Glomerular endothelial cell (primary cell): Measurements from ENCODE around the gene SRF. TPM values are rescaled to one million over a fixed set of nuclear protein-coding genes. Genes with fewer than 3 reads are reported as not detected.

Source experiments
- DNase-seq: peaks from one replicate; pipeline ENCODE4 v3.0.0-alpha.2; 2011; ENCODE audit warnings: low read depth, low spot score; ENCODE audit errors: extremely low read depth
- total RNA-seq: library from RNA; depleted of rRNA; stranded (reverse); fragments of >200 nt; gene quantifications from 2 replicates; pipeline ENCODE4 v1.2.3, GENCODE V29; 2015

SRF gene
- total RNA-seq, 1 donor from 2014 or later = 31.4 TPM

DNA sequence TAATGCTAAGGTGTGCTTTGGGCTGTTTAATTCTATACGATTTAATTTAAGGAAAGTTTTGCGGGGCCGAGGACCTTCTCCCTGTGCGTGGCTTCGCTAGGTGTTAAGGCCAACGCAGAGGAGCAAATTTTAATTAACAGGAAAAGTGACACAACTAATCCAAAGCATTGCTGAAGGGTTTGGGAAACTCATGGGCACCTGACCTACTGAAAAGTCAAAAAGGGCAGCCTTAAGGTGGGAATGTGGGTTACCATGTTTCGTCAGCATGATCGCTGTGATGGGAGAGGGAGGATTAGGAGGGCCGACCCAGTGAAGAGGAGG is 10.5 kb downstream of the SRF start:
- DNase-seq = no peak

DNA sequence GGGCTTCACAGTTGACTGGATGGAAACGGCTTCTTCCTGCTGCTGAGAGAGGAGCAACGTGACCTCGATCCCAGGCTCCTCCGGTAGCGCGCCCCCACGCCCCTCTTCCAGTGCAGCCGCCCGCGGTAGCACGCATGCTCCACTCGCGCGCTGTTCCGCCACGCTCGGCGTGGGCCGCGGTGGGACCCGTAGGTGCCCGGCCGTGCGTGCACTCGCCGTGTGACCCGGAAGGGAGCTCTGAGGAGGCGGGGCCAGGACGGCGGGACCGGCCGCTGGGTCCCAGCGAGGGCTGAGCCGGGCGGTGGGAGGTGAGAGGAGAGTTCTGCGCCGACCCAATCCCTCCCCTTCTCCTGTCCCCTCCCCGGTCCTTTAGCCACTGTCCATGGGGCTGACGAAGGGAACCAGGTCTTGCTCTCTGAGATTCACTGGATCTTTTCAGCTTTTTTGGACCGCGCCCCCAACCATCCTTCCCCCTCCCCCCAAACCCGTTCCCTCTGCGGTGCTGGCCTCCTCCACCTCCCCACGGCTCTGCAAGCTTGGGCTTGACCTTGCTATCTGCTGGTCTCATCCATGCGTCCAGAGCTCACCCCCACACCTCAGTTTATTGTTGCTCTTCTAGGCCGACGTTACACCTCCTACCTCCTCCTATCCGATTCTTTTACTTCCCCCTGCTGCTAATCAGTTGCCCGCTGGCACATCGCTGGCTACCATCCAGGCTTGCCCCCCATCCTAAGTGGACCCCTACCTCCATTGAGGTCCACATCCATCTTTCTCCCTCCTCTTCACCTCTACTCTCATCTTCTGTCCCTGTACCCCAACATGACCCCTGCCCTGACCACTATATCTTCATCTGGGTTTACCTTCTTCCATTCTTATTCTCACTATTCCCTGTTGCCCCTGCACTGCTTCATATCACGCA is 11.1 kb downstream of the SRF start, which contains the start of gene CUL9:
CUL9 (plus strand) TSS at position 255 of the 919 bp plus-strand sequence. CDS start 2,115 bp downstream, outside the sequence.
- no peak for DNase-seq

DNA sequence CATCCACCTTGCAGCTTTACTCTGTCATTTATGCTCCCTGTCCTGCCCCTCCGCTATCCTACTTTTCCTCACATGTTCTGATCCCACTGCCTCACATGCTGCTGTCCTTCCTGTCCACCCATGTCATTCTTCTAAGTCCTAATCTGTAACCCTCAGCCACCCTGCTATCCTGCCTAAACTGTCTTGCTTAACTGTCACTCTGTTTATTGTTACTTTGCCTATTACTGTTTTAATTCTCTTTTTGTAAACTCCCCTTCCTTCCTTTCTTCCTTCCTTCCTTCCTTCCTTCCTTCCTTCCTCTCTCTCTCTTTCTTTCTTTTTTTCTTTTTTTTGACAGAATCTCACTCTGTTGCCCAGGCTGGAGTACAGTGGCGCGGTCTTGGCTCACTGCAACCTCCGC is 12.4 kb downstream of the SRF start:
- DNase-seq = no peak

- DNase-seq = no peak
These were observed 13.4 kb downstream of the SRF start for GRCh38 chr6:43184268-43184985.

DNA sequence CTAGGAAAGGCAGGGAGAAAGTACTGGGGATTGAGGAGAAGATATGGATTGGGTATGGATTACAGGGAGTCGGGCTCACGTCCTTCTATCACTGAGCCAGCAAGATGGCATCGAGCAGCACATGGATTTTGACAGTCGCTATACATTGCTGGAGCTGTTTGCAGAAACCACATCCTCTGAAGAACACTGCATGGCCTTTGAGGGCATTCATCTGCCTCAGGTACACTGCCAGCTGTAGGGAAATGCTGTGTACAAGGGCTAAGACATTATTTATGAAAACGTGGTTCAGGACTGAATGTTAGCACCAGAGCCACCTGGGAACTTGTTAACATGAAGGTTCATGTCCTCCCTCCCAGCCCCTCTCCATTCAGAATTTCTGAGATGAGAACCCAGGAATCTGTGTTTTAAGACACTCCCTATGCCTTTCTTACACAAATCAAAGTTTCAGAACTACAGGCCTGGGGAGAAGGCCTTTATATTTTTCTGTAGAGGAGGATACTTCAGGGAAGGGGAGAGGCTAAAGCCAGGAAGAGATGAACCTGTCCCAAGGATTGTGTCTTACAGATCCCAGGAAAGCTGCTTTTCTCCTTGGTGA is 14.4 kb downstream of the SRF start:
- DNase-seq = no peak

GRCh38 chr6:43186019-43186418 is 14.9 kb downstream of the SRF start:
- no peak for DNase-seq

DNA sequence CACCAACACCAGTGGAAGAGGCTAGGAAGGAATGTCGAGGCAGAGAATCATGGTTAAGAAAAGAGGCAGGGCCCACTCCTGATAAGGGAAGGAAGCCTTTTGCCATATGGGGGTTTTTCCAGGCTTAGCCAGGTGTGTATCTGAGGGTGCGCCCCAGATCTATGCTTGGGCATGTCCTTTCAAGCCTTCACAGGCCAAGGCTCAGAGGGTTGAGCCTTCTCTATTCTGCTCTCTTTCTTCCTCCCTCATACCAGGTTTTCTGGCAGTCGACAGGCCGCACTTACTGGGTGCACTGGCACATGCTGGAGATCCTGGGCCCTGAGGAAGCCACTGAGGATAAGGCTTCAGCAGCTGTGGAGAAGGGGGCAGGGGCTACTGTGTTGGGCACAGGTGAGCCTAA is 15.6 kb downstream of the SRF start:
- DNase-seq = no peak

DNA sequence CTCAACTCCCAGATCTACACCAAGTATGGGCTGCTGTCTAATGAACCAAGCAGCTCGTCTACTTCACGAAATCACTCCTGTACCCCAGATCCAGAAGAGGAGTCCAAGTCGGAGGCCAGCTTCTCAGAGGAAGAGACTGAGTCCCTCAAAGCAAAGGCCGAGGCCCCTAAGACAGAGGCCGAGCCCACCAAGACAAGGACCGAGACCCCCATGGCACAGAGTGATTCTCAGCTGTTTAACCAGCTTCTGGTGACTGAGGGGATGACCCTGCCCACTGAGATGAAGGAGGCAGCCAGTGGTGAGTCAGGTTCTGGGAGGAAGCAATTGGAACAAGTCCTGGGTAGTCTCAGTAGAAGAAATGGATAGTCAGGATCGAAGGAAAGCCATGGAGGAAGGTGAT is 16.8 kb downstream of the SRF start:
- DNase-seq = no peak

GRCh38 chr6:43188426-43188825 is 17.4 kb downstream of the SRF start:
- DNase-seq = no peak

DNA sequence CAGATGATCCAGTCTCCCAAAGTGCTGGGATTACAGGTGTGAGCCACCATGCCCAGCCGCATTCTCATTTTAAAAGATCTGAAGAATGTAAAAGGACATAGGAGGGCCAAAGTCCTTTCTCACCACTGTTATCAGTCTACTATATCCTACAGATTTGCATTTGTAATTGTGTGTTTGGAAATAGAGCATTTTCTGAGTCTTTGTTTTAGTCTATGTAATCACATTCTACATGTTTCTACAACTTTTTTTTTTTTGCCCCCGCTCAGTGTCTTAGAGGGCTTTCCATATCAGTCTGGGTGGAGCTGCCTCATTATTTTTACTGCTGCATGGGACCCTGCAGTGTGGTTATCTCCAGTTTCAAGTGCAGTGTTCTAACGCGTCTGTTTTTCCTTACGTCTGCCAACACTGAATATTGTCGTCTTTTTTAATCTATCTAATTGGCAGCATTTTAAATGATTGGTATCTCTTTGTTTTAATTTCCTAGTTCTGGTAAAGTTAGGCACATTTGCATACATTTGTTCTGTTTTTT is 18.8 kb downstream of the SRF start:
- DNase-seq = no peak

GRCh38 chr6:43192911-43193310 is 21.8 kb downstream of the SRF start:
- DNase-seq = no peak

GRCh38 chr6:43193929-43194328 is 22.9 kb downstream of the SRF start:
- DNase-seq = no peak

GRCh38 chr6:43196337-43196736 is 25.3 kb downstream of the SRF start:
- DNase-seq = no peak

DNA sequence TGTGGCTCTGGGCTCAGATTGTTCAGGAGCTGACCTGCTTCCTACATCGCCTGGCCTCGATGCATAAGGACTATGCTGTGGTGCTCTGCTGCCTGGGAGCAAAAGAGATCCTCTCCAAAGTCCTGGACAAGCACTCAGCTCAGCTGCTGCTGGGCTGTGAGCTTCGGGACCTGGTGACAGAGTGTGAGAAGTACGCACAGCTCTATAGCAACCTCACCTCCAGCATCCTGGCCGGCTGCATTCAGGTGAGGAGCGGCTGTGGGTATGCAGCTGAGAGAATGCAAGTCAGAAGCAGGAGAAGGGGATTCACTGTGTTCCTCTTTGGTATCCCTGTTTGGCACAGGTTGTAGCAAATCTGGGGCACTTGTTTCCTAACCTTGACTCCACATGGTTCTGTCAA is 28.8 kb downstream of the SRF start:
- DNase-seq = no peak

DNA sequence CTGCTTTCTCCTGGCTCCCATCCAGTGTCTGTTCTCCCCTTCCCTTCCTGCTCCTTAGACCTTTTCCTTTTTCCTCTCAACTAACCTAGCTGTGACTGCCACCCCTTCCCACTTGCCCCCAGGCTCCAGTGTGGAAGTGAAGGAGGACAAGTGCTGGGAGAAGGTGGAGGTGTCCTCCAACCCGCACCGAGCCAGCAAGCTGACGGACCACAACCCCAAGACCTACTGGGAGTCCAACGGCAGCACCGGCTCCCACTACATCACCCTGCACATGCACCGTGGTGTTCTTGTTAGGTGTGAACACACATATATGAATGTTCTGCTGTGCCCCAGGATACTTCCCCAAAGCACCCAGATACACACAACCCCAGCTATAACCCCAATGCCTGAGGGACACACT is 29.5 kb downstream of the SRF start:
- DNase-seq = no peak

DNA sequence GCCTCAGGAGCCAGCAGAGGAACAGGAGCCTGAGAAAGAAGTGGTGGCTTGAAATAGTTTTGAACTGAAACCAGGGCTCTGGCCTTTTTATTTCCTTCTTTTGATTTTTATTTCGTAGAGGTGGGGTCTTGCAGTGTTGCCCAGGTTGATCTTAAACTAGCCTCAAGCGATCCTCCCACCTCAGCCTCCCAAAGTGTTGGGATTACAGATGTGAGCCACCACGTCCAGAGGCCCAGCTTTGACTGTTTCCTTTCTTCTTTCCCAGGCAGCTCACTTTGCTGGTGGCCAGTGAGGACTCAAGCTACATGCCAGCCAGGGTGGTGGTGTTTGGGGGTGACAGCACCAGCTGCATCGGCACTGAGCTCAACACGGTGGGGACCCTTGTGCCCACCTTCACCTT is 31.4 kb downstream of the SRF start:
- no peak for DNase-seq

- no peak for DNase-seq
These were observed 32.1 kb downstream of the SRF start for GRCh38 chr6:43203029-43203717.

- no peak for DNase-seq
These were observed 32.6 kb downstream of the SRF start for GRCh38 chr6:43203718-43204095.

DNA sequence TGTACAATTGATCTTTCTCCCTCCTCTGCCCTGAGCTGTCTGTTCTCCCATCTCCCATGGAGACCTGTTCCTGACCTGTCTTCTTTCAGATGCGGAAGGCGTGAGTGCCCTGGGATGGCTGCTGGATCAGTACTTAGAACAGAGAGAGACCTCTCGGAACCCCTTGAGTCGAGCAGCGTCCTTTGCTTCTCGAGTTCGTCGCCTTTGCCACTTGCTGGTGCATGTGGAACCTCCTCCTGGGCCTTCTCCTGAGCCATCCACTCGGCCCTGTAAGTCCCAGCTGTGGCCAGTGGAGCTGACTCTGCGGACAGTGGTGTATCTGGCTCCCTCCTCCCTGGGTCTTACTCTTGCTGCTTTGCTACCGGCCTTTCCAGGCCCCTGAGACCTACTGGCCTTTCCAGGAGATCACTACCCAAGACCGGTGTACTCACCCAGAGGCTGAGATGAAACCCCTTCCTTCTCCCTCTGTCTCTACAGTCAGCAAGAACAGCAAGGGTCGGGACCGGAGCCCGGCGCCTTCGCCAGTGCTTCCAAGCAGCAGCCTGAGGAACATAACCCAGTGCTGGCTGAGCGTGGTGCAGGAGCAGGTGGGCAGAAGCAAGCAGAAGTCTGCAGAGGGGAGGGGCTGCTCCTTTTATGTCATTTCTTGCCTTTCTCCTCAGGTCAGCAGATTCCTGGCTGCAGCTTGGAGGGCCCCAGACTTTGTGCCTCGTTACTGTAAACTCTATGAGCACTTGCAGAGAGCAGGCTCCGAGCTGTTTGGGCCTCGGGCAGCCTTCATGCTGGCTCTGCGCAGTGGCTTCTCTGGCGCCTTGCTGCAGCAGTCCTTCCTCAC is 33.4 kb downstream of the SRF start:
- no peak for DNase-seq

- DNase-seq = no peak
These were observed 34.8 kb downstream of the SRF start for GRCh38 chr6:43205849-43206248.
